Activated CD4-positive, alpha-beta T cell treated with anti-CD3 and anti-CD28 coated beads for 1 hour (primary cell): ENCODE measurements around the gene PHF23.
A peak's percentile ranks its signal among the peaks of the same experiment; 100 is the strongest.

Experiments used
- DNase-seq: peaks from one replicate; pipeline ENCODE4 v3.0.0-alpha.2; 2020

Gene PHF23

DNA sequence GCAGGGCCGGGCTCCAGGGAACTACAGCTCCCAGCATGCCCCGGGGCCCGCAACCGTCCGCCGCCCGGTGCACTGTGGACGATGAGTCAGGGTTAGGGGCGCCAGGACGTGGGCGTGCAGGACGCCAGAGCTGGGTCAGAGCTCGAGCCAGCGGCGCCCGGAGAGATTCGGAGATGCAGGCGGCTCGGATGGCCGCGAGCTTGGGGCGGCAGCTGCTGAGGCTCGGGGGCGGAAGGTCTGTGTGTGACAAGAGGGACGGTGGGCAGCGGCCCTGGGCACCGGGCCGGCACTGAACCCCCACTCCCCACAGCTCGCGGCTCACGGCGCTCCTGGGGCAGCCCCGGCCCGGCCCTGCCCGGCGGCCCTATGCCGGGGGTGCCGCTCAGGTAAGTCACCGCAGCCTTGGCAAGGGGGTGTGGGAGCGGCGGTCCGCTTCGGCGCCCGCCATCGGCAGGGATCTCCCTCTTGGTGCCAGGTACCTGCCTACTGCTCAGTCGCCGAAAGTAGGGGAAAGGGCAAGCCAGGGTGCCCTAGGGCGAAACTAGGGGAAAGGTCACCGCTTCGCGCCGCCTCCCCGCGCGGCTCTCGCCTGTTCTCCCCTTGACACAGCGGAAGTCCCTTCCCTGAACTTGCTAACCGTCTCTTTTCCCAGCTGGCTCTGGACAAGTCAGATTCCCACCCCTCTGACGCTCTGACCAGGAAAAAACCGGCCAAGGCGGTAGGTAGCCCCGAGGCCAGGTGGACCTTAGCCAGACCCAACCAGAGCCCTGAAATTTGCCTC is 19.3 kb downstream of the PHF23 start, which contains the start of the genes ACADVL and DLG4:
ACADVL (plus strand) TSS at position 127 of the 781 bp plus-strand sequence; CDS start at position 174, 47 bp downstream.
DLG4 (minus strand) TSS at position 25 of the 781 bp plus-strand sequence.
- DNase-seq: peak; percentile 65

DNA sequence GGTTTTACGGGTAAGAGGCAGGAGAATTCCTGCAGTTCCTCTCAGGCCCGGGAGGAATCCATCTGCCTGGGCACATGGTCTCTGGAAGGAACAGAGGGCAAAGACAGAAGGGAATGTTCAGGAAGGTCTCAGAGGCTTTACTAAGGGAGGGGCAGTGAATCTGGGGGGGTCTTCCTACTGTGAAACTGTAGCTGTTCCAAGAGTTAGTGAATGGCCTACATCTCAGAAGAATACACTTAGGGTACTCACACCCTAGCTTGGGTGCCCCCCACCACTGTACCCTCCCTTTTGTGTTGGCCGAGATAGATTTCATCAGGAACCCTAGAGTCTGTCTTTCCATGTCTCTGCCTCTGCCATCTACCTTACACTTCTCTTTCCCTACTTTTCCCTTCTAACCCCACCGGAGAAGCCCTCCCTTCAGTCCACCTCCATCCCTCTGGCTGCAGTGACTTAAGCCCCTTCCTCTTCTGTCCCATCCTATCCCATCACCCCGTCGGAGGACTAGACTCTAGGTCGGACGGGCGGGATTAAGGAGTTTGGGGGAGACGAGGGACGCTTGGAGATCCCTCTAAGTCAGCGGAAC is 19.9 kb downstream of the PHF23 start:
- no peak for DNase-seq

DNA sequence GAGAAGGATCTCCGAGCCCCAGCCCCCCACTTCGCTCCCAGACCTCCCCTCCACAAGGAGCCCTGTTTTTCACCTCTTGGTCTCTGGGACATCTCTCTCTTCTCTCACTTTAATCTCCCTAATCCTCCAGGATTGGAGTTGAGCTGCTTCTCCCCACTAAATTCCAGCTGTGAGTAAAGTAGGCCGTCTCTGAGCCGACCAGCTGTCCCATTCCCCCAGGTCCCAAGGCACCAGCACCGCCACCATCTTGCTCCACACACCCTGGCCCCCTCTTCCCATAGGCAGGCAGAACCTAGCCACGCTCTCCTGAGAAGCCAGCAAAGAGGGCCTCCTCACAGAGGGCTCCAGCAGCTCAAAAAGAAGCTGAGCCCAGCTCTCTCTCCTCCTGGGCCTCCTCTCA is 20.5 kb downstream of the PHF23 start:
- DNase-seq: no peak

DNA sequence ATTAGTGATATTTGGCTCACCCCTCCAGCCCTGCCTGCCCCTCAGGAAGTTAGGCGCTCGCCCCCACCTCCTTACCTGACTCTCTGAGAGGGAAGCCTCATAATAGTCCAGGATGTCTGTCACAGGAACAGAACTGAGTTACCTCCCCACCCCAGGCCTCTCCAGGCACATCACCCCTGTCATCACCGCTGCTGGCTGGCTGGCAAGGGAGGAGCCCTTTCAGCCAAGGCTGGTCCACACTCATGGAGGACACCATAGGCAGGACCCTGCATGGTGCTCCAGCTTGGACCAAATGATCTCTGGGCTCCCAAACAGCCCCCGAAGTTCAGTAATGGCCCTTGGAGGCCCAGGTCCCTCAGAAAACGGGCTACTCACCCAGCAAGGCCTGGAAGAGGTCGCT is 21.1 kb downstream of the PHF23 start:
- no peak for DNase-seq

DNA sequence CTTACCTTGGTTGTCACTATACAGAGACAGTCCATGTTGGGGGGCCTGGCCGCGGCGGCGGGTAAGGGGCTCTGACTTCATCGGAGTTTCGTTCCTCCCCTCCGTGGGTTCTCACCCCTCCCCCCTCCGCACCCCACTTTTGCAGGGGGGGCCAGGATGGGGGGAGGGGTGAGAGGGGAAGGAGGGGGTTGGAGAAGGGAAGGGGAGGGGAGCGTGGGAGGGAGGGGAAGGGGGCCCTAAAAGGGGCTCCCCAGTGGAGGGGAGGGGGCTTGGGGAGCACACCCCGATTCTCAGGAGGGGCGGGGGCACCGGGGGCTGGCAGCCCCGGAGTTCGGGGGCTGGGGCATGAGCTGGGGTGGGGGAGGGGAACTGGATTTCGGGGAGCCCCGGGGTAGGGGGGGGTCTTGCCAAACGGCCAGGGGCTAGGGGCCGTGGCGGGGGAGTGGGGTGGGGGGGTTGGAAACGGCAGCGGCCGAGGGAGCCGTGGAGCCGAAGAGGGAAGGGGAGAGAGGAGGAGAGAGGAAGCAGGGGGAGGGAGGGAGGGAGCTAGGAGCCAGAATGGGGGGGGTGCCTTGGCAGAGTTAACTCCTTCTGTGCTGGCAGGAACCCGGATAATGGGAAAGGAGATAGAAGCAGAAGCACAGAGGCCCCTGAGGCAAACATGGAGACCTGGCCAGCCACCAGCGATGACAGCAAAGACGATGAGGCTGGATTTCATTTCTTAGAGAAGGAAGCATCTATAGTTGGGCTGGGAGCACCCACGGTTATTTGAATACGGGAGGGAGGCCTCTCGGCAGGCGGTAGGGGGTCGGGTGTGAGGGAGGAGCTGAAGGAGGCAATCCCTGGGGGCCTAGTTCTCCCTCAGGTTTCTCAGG is 21.9 kb downstream of the PHF23 start:
- DNase-seq: no peak

DNA sequence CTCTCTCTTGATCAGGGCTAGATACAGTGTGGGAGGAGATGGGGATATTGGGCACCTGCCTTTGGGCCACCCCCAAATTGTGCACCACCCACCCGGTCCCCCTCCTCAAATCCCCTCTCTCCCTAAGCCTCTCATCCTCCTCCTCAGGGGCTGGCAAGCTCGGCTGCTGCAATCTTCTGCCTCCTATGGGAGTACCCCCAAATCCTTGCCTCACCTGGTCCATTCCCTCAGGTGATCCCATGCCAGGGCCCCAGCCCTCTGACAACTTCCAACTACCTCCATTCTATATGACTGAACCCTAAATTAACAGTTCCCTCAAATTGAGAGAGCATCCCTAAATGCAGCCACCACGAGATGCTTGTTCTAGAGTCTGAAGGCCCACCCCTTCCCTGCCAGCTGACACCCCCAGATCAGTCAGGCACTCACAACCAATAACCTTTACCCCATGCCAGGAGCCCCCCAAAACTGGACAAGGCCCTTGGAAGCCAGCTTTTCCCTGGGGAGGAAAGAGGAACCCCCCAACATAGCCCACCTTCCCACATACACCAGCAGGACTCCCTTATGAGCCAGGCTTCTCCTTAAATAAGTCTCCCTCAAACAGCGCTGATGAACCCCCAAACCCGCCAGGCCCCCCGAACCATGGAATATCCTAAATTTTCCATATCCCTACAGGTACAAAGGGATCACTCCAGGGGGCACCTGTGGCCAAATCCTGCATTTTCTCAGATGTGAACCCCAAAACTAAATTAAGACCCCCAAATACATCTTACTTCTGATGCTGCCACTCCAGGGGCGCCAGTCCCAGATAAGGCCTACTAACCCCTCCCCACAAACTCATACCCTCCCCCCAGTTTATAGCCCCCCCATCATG is 22.8 kb downstream of the PHF23 start:
- no peak for DNase-seq

DNA sequence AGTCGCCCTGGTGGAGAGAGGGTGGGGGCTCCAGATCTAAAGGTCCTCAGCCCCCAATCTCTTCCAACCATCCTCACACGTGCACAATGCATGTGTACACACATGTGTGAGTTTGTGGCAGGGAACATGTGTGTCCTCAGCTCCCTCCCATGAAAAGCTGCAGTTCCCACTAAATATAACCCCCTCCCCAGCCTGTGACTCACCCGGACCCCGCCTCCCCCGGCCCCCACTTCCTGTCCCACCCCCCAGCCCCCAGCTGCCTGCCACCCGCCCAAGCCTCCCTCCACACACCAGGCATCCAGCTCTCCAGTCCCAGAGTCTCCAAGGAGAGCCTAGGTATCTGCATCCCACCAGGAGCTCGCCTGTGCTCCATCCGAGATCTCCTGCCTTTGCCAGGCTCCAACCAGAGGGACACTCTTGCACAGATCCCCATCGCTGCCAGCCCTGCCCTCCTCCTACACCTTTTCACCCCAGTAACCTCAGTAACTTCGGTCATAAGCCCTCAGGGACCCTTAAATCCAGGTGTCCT is 23.5 kb downstream of the PHF23 start:
- no peak for DNase-seq

DNA sequence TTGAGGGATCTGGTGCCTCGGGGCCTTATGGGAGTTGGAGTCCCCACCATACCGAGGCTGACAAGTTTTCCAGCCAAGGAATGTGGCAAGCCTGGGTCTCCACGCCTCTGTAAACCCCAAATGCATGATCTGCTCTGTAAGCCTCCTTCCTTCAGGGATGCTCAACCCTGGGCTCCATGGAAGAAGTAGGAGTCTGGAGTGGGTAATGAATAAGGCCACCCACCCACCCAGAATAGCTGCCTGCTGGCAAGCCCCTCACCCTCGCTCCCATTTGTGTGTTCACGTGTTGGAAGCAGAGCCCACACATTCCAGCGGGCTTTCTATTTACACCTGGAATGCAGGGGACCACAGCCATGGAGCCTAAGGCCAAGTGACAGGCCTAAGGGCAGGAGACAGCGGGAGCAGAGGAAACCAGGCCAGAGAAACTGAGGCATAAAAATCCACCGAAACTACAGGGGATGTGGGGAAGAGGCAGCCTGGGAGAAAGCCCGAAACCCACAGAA is 24.1 kb downstream of the PHF23 start:
- DNase-seq: no peak

DNA sequence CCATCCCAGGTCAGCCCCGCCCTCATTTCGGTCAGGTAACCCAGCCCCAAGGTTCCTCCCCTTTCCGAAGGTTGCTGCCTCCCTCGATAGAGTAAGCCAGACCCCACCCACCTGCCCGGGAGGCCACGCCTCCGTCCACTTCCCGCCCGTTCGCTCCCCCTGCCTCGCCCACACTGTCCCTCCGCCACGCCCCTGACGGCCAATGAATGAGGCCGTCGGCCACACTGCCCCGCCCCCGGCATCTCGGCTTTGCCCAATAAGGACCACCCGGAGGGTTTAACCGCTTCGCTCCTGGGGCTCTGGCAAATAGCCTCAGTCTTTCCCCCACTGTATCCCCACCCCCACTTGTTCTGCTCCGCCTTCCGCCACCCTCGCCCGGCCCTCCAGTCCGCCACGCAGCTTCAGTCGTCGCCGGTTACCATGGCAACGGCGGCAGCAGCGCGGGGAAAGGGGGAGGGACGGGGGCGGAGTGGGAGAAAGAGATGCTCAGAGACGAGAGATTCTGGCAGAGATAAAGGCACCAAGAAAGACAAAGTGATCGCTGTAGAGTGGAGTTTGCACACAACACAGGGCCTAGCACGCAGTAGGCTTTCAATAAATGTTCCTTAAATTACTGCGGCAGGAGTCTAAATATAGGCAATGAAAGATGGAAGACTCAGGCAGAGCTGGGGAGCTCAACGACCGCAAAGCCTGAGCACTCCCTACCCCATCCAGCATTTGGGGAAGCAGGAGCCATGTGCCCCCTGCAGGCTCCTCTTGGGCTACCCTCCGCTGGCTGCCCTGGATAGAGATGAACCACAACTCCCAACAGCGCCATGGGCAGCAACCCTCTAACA is 24.7 kb downstream of the PHF23 start:
- peak; percentile 98 for DNase-seq

DNA sequence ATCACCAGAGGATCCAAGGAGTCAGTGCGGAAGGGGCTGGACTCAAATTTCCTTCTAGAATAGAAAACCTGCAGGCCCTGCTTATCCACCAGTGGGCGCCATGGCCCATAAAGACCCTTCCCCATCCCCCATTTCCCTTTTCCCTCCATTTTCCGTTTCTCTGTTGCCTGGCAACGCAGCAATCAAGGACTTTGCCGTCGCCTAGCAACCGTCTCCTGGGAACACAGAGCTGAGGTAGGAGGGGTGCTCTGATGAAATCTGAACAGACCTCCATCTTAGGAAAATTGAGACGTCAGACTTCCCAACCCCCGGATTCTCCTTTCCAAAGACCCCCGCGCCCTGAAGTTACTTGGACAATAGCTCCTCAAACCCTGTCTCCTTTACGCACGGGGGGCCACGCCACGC is 25.4 kb downstream of the PHF23 start:
- no peak for DNase-seq

DNA sequence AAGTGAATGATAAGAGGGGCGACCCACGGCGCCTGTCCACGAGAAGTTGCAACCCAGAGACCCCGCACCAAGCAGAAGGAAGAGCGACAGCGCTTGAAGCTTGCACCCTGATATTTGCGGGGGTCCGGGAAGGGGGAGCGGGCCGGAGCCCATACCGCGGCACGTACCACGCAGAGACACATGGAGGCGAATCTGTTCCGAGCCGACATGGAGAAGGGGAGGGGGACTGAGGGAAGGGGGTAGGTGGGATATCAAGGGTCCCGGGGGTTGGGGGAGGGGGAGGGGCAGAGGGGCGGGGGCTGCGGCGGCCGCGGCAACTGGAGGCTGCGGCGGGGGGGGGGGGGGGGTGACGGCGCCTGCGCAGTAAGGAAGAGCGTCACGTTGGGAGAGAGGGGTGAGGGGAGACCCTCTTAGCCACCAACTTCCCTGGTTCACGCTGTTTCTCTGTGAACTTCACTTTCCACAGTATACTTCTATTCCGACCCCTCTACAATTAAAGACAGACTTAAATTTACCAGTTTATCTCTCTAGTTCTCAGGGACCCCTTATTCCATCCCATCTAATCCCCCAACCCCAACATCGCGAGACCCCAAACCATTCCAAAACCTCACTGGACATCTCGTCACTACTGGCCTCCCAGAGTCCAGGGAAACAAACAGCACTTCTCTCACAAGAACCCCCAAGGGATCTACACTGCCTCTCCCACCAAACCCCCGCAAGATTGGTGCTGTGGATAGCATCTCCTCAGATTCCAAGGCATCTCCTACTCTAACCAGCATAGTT is 27.6 kb downstream of the PHF23 start:
- DNase-seq: no peak

DNA sequence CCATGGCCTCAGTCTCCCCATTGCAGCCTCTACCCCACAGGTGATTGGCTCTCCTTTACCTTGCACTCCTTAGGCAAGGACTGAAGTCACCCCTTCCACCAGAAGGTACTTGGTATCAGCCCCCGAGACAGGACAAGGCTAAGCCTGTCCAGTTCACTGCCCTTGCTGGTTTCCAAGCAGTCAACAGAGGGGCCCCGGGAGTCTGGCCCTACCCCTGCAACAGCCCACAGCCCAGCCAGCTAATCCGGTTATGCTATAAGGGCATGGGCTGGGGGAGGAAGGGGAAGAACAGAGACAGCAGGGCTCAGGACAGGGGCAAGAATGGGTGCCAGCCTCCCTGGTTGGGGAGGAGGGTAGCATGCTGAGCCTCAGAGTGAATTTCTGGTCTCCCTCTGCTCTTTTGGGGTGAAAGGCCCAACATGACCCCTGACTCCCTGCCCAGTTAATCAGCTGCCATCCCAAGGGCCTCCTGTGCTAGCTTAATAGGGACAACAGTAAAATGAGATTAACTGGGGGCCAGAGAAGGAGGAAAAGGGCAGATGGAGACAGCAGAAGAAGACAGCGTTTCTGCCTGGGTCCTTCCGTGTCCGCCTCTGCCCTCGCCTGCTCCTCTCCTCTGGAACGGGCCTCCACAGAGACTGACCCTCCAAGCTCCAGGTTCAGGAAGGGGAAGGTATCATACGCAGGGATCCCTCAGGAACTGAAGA is 30.4 kb downstream of the PHF23 start:
- DNase-seq: no peak

DNA sequence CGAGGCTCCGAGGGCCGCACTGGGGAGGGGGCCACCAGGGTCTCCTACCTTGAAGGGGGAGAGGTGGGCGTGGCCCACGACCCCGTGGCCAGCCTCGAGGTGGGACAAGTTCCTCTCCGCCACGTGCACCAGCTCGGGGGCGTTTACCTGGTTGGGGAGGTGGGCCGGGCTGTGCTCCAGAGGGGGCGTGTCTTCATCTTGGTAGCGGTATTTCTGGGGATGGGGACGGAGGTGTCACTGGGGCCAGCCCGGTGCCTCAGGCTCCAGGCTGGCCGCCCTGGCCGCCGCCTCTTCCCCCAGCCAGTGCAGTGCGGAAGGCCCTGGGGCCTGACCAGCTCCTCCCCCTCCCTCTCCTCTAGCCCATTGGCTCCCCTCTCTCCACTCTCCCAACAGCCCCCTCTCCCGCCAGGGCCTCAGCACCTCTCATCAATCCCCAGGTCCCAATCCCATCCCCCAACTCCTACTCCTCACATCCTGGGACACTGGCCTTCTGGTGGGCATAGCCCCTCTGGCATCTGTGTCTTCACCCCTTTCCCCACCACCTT is 31.2 kb downstream of the PHF23 start:
- DNase-seq: no peak

DNA sequence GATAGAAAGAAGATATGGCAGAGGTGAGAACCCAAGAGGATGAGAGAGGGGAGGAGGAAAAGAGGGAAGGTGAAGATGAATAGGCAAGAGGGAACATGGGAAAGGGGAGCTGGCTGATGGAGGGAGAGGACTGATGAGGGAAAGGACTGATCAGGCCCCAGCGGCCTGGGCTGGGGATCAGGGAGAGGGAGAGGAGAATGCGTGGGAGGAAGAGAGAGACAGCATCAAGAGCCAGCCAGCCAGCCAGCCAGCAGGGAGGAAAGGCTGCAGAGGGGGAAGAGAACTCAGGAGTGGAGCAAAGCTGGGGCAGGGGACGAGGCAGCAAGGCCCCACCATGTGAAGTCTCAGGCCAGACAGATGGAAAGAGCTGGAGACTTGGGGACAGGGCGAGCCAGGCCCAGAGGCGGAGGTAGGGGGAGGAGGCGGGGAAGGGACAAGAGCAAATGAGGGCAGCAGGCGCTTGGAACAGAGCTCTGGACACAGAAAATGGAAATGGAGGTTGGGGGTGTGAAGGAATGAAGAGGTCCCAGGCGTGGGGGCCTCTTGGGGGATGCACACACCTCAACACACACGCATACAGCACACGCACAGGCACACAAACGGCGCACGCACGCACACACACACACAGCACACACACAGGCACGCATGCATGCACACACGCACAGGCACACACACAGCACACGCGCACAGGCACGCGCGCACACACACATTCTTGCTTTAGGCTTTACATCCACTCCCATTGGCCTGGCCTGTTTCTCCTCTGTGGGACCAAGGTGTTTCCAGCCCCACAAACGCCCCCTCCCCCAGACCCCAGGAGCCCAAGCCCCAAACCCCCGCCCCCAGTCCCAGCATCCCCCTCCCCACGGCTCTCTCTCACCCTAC is 31.9 kb downstream of the PHF23 start:
- DNase-seq: no peak

DNA sequence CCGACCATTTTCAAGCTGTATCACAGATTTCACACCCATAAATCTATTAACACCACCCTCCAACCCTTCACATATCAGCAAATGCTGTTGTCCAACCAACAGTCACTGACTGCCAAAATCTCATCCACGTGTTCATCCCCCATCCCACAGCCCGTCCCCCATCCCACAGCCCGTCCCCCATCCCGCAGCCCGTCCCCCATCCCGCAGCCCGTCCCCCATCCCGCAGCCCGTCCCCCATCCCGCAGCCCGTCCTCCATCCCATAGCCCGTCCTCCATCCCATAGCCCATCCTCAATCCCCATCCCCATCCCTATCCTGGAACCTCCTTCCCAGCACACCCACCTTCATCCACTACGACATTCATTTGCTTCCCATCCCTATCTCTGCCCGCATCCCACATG is 33.7 kb downstream of the PHF23 start:
- DNase-seq: no peak

DNA sequence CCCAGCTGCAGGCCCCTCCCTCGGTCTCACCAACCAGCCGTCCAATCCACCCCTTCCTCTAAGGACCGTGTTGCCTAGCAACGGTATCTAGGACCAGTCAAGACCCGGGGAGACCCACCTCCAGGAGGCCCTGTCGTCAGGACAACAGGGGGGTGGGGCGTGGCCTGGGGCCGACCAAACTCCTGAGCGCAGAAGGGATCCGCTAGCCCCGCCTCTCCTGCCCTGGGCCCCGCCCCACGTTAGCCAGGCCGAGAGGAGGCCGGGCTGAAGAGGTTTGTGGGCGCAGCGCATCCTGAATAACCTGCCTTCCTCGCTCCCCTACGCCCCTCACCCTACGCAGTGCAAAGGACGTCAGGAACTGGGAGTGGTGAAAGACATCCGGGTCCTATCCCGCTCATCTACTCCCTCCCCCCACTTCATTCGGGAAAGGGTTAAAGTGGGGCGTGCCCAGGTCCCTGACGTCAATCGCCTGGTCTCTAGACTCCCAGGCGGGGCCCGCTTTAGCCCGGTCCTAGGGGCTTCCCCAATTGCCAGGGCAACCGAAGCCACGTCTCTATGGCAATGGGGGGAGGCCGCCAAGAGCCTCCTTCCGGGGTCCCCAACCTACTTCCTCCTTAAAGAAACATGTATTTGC is 34.3 kb downstream of the PHF23 start:
- DNase-seq: peak; percentile 91

DNA sequence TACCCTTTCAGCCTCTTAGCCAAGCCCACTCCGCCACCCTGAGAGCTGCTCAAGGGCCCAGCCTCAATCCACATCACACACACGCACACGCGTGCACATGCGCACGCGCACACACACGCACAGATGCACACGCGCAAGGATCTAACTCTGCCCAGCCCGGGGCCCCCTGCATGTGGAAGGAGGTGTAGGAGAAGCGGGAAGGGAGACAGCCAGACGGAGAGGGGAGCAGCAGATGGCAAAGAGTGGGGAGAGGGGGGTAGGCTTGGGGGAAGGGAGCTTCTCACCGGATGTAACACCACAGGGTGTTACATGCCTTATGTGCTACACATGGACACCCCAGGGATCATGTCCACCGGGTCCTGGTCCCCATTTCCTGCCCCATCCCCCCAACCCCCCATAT is 34.9 kb downstream of the PHF23 start:
- DNase-seq: no peak

DNA sequence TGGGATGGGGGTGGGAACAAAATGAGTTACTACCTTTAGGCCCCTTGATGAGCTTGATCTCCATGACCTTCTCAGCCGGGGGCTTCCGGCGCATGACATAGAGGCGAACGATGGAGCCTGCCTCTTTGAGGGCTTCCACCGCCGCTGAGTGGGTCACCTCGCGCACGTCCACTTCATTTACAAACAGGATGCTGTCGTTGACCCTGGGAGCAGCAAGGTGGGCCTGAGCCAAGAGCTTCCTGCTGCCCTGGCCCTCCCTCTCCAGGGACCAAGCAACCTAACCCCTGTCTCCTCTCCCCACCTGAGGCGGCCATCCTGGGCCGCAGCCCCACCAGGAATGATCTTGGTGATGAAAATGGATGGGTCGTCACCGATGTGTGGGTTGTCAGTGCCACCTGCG is 35.9 kb downstream of the PHF23 start:
- DNase-seq: no peak
